HCT116 (cell line): Measurements from ENCODE around the gene ATP8A1. TPM values are rescaled to one million over a fixed set of nuclear protein-coding genes. Genes with fewer than 3 reads are reported as not detected.

Experiments
- ATAC-seq: fragments of 200-7000 bp; cut with Tn5 transposase; 2 replicates; pipeline ENCODE4 v1.9.1; 2020; ENCODE audit warnings: mild to moderate bottlenecking, moderate library complexity
- BruUV-seq: library from RNA; stranded (reverse); fragments of 400-500 nt; replicated peaks from 2 replicates; lab custom pipeline; 2021; lab: Mats Ljungman, UMichigan
- CTCF ChIA-PET: fragments of 300-600 bp; sonication (Branson Sonifier 250); formaldehyde crosslinking; loops from one replicate; lab custom pipeline; 2021; ENCODE audit warnings: antibody characterized with exemption; lab: Charles Lee
- POLR2A ChIA-PET: fragments of 300-600, 350-600 bp; sonication (Branson Sonifier 250); formaldehyde crosslinking; loops from one replicate; lab custom pipeline; 2021; ENCODE audit warnings: antibody characterized with exemption; lab: Charles Lee
- RAD21 ChIA-PET, 2 experiments: fragments of 300-600 bp; sonication (Branson Sonifier 250); formaldehyde crosslinking; loops; one replicate each; lab custom pipeline; 2023; ENCODE audit warnings: low total read pairs in 2 of 2; ENCODE audit not compliant: uncharacterized antibody in 2 of 2, unreplicated experiment in 2 of 2, low non-redundant PET in 1 of 2; lab: Charles Lee
- DNase-seq: peaks from one replicate; pipeline ENCODE4 v3.0.0-alpha.2; 2010; ENCODE audit warnings: low read depth, low spot score
- H2AFZ ChIP-seq: fragments of 200-600 bp; shearing (Covaris generic), sonication (generic); 2 replicates; pipeline ENCODE4 v1.6.1; 2017; ENCODE audit warnings: low read depth, mixed run types, mixed read lengths, antibody characterized with exemption, low read length; ENCODE audit not compliant: poor library complexity, severe bottlenecking
- H3K27ac ChIP-seq: 2 replicates; pipeline ENCODE4 v1.5.1; 2012; ENCODE audit warnings: low read depth, low read length
- H3K27me3 ChIP-seq: fragments of 200-600 bp; sonication (generic); 2 replicates; pipeline ENCODE4 v1.6.1; 2016; ENCODE audit warnings: mixed run types, low read length, mixed read lengths; ENCODE audit not compliant: insufficient read depth
- H3K36me3 ChIP-seq, 2 experiments: fragments of 200-500 bp in 1 of 2; fragments of 200-600 bp in 1 of 2; sonication (Bioruptor generic) in 1 of 2; sonication (generic) in 1 of 2; 2 replicates each; pipeline versions ENCODE4 v1.5.1 to v1.6.1; 2014 to 2016; ENCODE audit warnings: low read length in 2 of 2, inconsistent platforms in 1 of 2, mixed read lengths in 1 of 2, mixed run types in 1 of 2; ENCODE audit not compliant: insufficient read depth in 2 of 2, control insufficient read depth in 1 of 2
- H3K4me1 ChIP-seq, 2 experiments: fragments of 200-600 bp in 1 of 2; sonication (generic) in 1 of 2; 2 replicates each; pipeline versions ENCODE4 v1.5.1 to v1.6.1; 2012 to 2017; ENCODE audit warnings: low read length in 2 of 2, inconsistent platforms in 1 of 2, mild to moderate bottlenecking in 1 of 2, mixed read lengths in 1 of 2, mixed run types in 1 of 2, moderate library complexity in 1 of 2; ENCODE audit not compliant: insufficient read depth in 2 of 2, control insufficient read depth in 1 of 2
- H3K4me2 ChIP-seq: fragments of 200-600 bp; sonication (generic); 2 replicates; pipeline ENCODE4 v1.6.1; 2017; ENCODE audit warnings: mixed run types, low read length, mixed read lengths
- H3K4me3 ChIP-seq, 2 experiments: fragments of 200-600 bp in 1 of 2; sonication (generic) in 1 of 2; replicated peaks in 1 of 2; 2 replicates each; pipeline ENCODE4 v1.5.1; 2011 to 2016; ENCODE audit warnings: low read length in 2 of 2, control low read depth in 1 of 2, low read depth in 1 of 2, mild to moderate bottlenecking in 1 of 2, mixed read lengths in 1 of 2, mixed run types in 1 of 2
- H3K79me2 ChIP-seq: fragments of 200-600 bp; sonication (generic); 2 replicates; pipeline ENCODE4 v1.6.1; 2017; ENCODE audit warnings: mild to moderate bottlenecking, mixed run types, low read length, moderate library complexity, mixed read lengths; ENCODE audit not compliant: insufficient read depth
- H3K9ac ChIP-seq: fragments of 200-600 bp; sonication (generic); 2 replicates; pipeline ENCODE4 v1.6.1; 2016; ENCODE audit warnings: low read length, mixed read lengths
- H3K9me2 ChIP-seq: fragments of 200-600 bp; sonication (generic), shearing (Covaris generic); 2 replicates; pipeline ENCODE4 v1.6.1; 2017; ENCODE audit warnings: mixed run types, mild to moderate bottlenecking, moderate library complexity; ENCODE audit not compliant: insufficient read depth
- H3K9me3 ChIP-seq, 2 experiments: fragments of 200-500 bp in 1 of 2; fragments of 200-600 bp in 1 of 2; sonication (Bioruptor generic) in 1 of 2; sonication (generic) in 1 of 2; 2 replicates each; pipeline ENCODE4 v1.6.1; 2014 to 2017; ENCODE audit warnings: low read length in 2 of 2, mixed read lengths in 2 of 2, inconsistent platforms in 1 of 2, low read depth in 1 of 2, mild to moderate bottlenecking in 1 of 2, mixed run types in 1 of 2, moderate library complexity in 1 of 2; ENCODE audit not compliant: control insufficient read depth in 1 of 2, insufficient read depth in 1 of 2
- H4K20me1 ChIP-seq: fragments of 200-600 bp; sonication (generic), shearing (Covaris generic); 2 replicates; pipeline ENCODE4 v1.6.1; 2017; ENCODE audit warnings: mixed run types, mild to moderate bottlenecking, moderate library complexity; ENCODE audit not compliant: insufficient read depth
- ELF1 ChIP-seq: IDR thresholded peaks from 2 replicates; pipeline ENCODE4 v1.6.1; 2012; ENCODE audit warnings: low read depth, borderline replicate concordance
- REST ChIP-seq: IDR thresholded peaks from 2 replicates; pipeline ENCODE4 v1.6.1; 2012; ENCODE audit warnings: low read depth
- YY1 ChIP-seq: IDR thresholded peaks from 2 replicates; pipeline ENCODE4 v1.6.1; 2011; ENCODE audit warnings: low read length, low read depth, moderate library complexity, mild to moderate bottlenecking; ENCODE audit not compliant: insufficient replicate concordance; ENCODE audit errors: extremely low read depth
- intact Hi-C: fragments of 100-400 bp; cut with micrococcal nuclease; formaldehyde crosslinking; loops from 2 replicates; pipeline ENCODE4 v1.10.0; 2022
- total RNA-seq: library from RNA; stranded (reverse); gene quantifications from one replicate; pipeline ENCODE4 v1.2.1, GENCODE V29; 2021; ENCODE audit not compliant: unreplicated experiment
- TF ChIP-seq, protein P1 (sequence below): IDR thresholded peaks from 2 replicates; pipeline ENCODE4 v1.6.1; 2012

ATP8A1 gene
- total RNA-seq, 1 experiment from 2014 or later: 1.9 TPM

- no peak overlapping the region for H3K27ac ChIP-seq
Observed at GRCh38 chr4:42497142-42497910, 159.6 kb downstream of the ATP8A1 start.

GRCh38 chr4:42492962-42493361, 163.9 kb downstream of the ATP8A1 start:
- CTCF ChIA-PET: no interaction called here
- Histone ChIP-seq H3K36me3 (no peaks in the 10 kb centered on the region), H3K9me2 (no peaks in the 10 kb centered on the region), H2AFZ (no peak overlapping the region), H4K20me1 (no peaks in the 10 kb centered on the region; the same call in 1 of the 2 replicates), H3K4me1 (no peaks in the 10 kb centered on the region)
- ATAC-seq: no peak
- no TSS peak for BruUV-seq
- no peak for TF ChIP-seq YY1
- no peak for TF ChIP-seq REST
- TF ChIP-seq, all 23 proteins: peak for 0
- peaks cover 20% of the 10 kb centered on the region for H3K27me3 ChIP-seq
- no peaks in the 10 kb centered on the region for H3K9me3 ChIP-seq
- ChIA-PET RAD21 (no interaction called here), POLR2A (no interaction called here)
- intact Hi-C loops: no loop called here
- H3K27ac ChIP-seq: no peak overlapping the region
- H3K9ac ChIP-seq: no peak overlapping the region
- no peak for DNase-seq
- H3K79me2 ChIP-seq: no peaks in the 10 kb centered on the region
- H3K4me2 ChIP-seq: no peak overlapping the region
- H3K4me3 ChIP-seq: no peak overlapping the region

More at GRCh38 chr4:42497142-42497910, 159.6 kb downstream of the ATP8A1 start:
- Histone ChIP-seq H3K4me2 (no peak overlapping the region), H3K79me2 (no peaks in the 10 kb centered on the region), H3K9me3 (no peaks in the 10 kb centered on the region), H3K36me3 (no peaks in the 10 kb centered on the region), H3K9ac (no peak overlapping the region), H3K27me3 (no peaks in the 10 kb centered on the region; the same call in 1 of the 2 replicates), H2AFZ (no peak overlapping the region), H4K20me1 (no peaks in the 10 kb centered on the region), H3K4me3 (no peak overlapping the region), H3K9me2 (no peaks in the 10 kb centered on the region), H3K4me1 (no peaks in the 10 kb centered on the region)
- TF ChIP-seq, protein P1, sequence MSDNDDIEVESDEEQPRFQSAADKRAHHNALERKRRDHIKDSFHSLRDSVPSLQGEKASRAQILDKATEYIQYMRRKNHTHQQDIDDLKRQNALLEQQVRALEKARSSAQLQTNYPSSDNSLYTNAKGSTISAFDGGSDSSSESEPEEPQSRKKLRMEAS: no peak
- TF ChIP-seq ELF1: no peak
- CTCF ChIA-PET: interaction anchor here (0.6 kb wide), 1 partner anchor 534 kb away, joined by 3 read pairs; no protein-coding TSS in a partner anchor
- ATAC-seq: no peak
- RAD21 ChIA-PET: no interaction called here
- BruUV-seq: no TSS peak
- POLR2A ChIA-PET: no interaction called here
- DNase-seq: no peak
- intact Hi-C loops: no loop called here
